HAP-1 (cell line): Measurements from ENCODE around the gene POP7.
"Not testable (repeated sequence)": the region's sequence is repeated elsewhere in the genome, so short reads cannot be mapped to it uniquely, and the experiment has no call there.

Source experiments
- DNase-seq, 2 experiments: peaks; one replicate each; pipeline ENCODE4 v3.0.0-alpha.2; 2016 to 2020; ENCODE audit warnings: low spot score in 2 of 2
- H3K27me3 ChIP-seq: fragments of 250-450 bp; sonication (Bioruptor Pico); 2 replicates; pipeline ENCODE4 v1.5.1; 2020; ENCODE audit warnings: low read depth, mild to moderate bottlenecking, moderate library complexity
- H3K36me3 ChIP-seq: fragments of 250-450 bp; sonication (Bioruptor Pico); replicated peaks from 2 replicates; pipeline ENCODE4 v1.5.1; 2020; ENCODE audit warnings: mild to moderate bottlenecking
- H3K4me1 ChIP-seq: fragments of 250-450 bp; sonication (Bioruptor Pico); 2 replicates; pipeline ENCODE4 v1.5.1; 2020; ENCODE audit warnings: mild to moderate bottlenecking
- H3K4me3 ChIP-seq: fragments of 250-450 bp; sonication (Bioruptor Pico); 2 replicates; pipeline ENCODE4 v1.5.1; 2020; ENCODE audit warnings: mild to moderate bottlenecking, moderate library complexity
- H3K9me3 ChIP-seq: fragments of 250-450 bp; sonication (Bioruptor Pico); 2 replicates; pipeline ENCODE4 v1.5.1; 2020; ENCODE audit warnings: mild to moderate bottlenecking, moderate library complexity
- in situ Hi-C: fragments of 300-500 bp; cut with MboI; formaldehyde crosslinking; loops from 3 replicates; pipeline ENCODE4 v1.14.3; 2020; ENCODE audit warnings: low sequenced_read_pairs, inconsistent platforms, mixed read lengths

POP7 gene

DNA sequence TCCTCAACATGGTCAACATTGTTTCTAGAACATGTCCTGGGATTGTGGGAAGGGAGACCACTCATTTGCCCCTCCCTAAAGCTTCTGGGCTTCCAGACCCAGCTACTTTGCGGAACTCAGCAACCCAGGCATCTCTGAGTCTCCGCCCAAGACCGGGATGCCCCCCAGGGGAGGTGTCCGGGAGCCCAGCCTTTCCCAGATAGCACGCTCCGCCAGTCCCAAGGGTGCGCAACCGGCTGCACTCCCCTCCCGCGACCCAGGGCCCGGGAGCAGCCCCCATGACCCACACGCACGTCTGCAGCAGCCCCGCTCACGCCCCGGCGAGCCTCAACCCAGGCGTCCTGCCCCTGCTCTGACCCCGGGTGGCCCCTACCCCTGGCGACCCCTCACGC, 14.4 kb downstream of the POP7 start, which contains the start of gene EPO:
TSS of gene EPO (plus strand) at position 190 of the 392 bp plus-strand sequence. CDS start 513 bp downstream, outside the sequence.
- H3K36me3 ChIP-seq, result no peaks in the 10 kb centered on the region
- H3K4me3 ChIP-seq, result no peak within 1 kb of the TSS
- H3K27me3 ChIP-seq, result peaks cover 4% of the 10 kb centered on the region; the same call in 1 of the 2 replicates
- H3K4me1 ChIP-seq, result no peaks in the 10 kb centered on the region
- H3K9me3 ChIP-seq, result no peaks in the 10 kb centered on the region; the same call in 1 of the 2 replicates
- no peak for DNase-seq
- in situ Hi-C loops, result no loop called here

DNA sequence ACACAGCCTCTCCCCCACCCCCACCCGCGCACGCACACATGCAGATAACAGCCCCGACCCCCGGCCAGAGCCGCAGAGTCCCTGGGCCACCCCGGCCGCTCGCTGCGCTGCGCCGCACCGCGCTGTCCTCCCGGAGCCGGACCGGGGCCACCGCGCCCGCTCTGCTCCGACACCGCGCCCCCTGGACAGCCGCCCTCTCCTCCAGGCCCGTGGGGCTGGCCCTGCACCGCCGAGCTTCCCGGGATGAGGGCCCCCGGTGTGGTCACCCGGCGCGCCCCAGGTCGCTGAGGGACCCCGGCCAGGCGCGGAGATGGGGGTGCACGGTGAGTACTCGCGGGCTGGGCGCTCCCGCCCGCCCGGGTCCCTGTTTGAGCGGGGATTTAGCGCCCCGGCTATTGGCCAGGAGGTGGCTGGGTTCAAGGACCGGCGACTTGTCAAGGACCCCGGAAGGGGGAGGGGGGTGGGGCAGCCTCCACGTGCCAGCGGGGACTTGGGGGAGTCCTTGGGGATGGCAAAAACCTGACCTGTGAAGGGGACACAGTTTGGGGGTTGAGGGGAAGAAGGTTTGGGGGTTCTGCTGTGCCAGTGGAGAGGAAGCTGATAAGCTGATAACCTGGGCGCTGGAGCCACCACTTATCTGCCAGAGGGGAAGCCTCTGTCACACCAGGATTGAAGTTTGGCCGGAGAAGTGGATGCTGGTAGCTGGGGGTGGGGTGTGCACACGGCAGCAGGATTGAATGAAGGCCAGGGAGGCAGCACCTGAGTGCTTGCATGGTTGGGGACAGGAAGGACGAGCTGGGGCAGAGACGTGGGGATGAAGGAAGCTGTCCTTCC, 15.0 kb downstream of the POP7 start:
- Histone ChIP-seq H3K27me3 (peaks cover 4% of the 10 kb centered on the region; the same call in 1 of the 2 replicates), H3K4me1 (peaks cover 5% of the 10 kb centered on the region; the same call in 1 of the 2 replicates), H3K9me3 (no peaks in the 10 kb centered on the region; the same call in 1 of the 2 replicates), H3K36me3 (no peaks in the 10 kb centered on the region), H3K4me3 (no peak overlapping the region)
- in situ Hi-C loops, result no loop called here
- DNase-seq, result no peak

DNA sequence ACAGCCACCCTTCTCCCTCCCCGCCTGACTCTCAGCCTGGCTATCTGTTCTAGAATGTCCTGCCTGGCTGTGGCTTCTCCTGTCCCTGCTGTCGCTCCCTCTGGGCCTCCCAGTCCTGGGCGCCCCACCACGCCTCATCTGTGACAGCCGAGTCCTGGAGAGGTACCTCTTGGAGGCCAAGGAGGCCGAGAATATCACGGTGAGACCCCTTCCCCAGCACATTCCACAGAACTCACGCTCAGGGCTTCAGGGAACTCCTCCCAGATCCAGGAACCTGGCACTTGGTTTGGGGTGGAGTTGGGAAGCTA, 15.5 kb downstream of the POP7 start:
- H3K4me3 ChIP-seq, result no peak overlapping the region
- in situ Hi-C loops, result no loop called here
- DNase-seq, result no peak

DNA sequence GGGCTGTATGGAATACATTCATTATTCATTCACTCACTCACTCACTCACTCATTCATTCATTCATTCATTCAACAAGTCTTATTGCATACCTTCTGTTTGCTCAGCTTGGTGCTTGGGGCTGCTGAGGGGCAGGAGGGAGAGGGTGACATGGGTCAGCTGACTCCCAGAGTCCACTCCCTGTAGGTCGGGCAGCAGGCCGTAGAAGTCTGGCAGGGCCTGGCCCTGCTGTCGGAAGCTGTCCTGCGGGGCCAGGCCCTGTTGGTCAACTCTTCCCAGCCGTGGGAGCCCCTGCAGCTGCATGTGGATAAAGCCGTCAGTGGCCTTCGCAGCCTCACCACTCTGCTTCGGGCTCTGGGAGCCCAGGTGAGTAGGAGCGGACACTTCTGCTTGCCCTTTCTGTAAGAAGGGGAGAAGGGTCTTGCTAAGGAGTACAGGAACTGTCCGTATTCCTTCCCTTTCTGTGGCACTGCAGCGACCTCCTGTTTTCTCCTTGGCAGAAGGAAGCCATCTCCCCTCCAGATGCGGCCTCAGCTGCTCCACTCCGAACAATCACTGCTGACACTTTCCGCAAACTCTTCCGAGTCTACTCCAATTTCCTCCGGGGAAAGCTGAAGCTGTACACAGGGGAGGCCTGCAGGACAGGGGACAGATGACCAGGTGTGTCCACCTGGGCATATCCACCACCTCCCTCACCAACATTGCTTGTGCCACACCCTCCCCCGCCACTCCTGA, 16.7 kb downstream of the POP7 start:
- no peaks in the 10 kb centered on the region; the same call in 1 of the 2 replicates for H3K9me3 ChIP-seq
- in situ Hi-C loops, result no loop called here
- no peak for DNase-seq
- H3K36me3 ChIP-seq, result no peaks in the 10 kb centered on the region
- no peak overlapping the region for H3K4me3 ChIP-seq
- peaks cover 5% of the 10 kb centered on the region; the same call in 1 of the 2 replicates for H3K4me1 ChIP-seq
- H3K27me3 ChIP-seq, result peaks cover 4% of the 10 kb centered on the region; the same call in 1 of the 2 replicates

More for the DNA sequence above, 15.5 kb downstream of the POP7 start:
- Histone ChIP-seq H3K27me3 (peaks cover 4% of the 10 kb centered on the region; the same call in 1 of the 2 replicates), H3K4me1 (peaks cover 5% of the 10 kb centered on the region; the same call in 1 of the 2 replicates), H3K9me3 (no peaks in the 10 kb centered on the region; the same call in 1 of the 2 replicates), H3K36me3 (no peaks in the 10 kb centered on the region)

DNA sequence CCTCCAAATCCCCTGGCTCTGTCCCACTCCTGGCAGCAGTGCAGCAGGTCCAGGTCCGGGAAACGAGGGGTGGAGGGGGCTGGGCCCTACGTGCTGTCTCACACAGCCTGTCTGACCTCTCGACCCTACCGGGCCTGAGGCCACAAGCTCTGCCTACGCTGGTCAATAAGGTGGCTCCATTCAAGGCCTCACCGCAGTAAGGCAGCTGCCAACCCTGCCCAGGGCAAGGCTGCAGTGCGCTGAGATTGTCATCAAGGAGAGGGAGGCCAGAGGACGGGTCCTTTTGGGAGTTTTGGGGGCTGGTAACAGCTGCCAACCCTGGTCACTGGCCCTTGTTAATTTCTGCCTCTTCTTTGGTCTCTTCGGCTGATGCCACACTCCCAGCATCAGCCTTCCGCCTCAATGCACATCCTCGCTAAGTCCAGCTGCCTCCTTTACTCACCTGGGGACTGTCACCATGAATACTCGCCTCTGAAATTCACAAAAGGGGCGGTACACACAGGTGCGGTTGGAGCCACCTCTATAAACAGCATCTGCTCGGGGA, 17.9 kb downstream of the POP7 start:
- in situ Hi-C loops, result no loop called here
- H3K9me3 ChIP-seq, result no peaks in the 10 kb centered on the region
- H3K4me3 ChIP-seq, result no peak overlapping the region
- no peak for DNase-seq
- peaks cover 4% of the 10 kb centered on the region; the same call in 1 of the 2 replicates for H3K27me3 ChIP-seq
- H3K4me1 ChIP-seq, result peaks cover 5% of the 10 kb centered on the region; the same call in 1 of the 2 replicates
- no peaks in the 10 kb centered on the region for H3K36me3 ChIP-seq

DNA sequence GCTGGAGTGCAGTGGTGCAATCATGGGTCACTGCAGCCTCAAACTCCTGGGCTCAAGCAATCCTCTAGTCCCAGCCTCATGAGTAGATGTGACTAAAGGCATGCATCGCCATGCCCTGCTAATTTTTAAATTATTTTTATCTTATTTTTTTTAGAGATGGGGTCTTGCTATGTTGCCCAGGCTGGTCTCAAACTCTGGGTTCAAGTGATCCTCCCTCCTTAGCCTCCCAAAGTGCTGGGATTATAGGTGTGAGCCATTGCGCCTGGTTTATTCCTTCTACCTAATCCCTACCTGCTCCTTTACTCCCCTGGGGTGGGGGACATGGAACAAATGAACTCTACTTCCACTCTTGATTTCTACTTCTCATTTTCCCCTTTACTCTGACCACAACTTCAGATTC, 18.4 kb downstream of the POP7 start:
- H3K27me3 ChIP-seq, H3K4me3 ChIP-seq, H3K9me3 ChIP-seq, H3K4me1 ChIP-seq, DNase-seq, H3K36me3 ChIP-seq, in situ Hi-C loops: not testable (repeated sequence)

DNA sequence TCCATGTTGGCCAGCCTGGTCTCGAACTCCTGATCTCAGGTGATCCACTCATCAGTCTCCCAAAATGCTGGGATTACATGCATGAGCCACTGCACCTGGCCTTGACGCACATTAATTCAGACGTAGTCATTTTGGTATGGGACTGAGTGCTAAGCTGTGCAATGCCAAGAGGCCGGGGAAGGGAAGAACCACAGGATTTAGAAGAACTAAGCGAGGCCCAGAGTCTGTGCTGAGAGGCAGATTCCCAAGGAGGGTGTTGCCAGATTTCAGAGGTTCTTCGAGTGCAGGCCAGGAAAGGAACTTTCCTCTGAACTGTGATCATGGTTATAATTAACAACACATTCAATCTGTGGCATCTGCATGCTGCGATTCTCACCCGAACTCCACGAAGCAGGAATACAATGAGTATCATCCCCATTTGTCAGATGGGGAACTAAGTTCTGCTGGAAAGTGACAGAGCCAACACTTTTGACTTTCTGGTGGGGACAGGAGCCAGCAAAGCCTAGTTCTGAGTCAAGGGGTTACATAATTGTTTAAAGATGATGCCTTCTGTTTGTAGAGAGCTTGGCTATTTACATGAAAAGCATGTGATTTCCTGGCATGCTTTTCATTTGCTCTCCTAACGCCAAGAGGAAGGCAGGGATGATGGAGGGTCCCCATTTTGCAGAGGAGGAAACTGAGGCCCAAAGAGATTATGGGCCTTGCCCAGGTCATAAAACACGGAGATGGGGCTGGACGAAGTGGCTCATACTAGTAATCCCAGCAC, 21.3 kb downstream of the POP7 start:
- Histone ChIP-seq H3K4me3 (no peak overlapping the region), H3K4me1 (peaks cover 5% of the 10 kb centered on the region; the same call in 1 of the 2 replicates), H3K9me3 (no peaks in the 10 kb centered on the region), H3K36me3 (no peaks in the 10 kb centered on the region), H3K27me3 (no peaks in the 10 kb centered on the region; the same call in 1 of the 2 replicates)
- in situ Hi-C loops, result no loop called here
- DNase-seq, result no peak

DNA sequence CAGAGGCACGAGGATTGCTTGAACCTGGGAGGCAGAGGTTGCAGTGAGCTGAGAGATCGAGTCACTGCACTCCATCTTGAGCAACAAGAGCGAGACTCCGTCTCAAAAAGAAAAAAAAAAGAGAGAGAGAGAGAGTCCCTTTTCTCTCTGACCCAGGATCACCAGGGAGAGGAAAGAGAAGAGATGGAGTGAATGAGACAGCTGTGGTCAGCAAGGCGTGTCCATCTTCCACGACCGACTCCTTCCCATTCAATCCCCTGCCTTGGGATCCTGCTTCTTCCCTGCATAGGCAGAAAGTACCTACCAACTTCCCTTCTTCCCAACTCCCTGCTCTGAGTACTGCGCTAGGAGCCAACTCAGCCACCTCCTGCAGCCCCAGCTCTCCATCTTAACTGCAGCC, 22.3 kb downstream of the POP7 start:
- in situ Hi-C loops, result no loop called here

DNA sequence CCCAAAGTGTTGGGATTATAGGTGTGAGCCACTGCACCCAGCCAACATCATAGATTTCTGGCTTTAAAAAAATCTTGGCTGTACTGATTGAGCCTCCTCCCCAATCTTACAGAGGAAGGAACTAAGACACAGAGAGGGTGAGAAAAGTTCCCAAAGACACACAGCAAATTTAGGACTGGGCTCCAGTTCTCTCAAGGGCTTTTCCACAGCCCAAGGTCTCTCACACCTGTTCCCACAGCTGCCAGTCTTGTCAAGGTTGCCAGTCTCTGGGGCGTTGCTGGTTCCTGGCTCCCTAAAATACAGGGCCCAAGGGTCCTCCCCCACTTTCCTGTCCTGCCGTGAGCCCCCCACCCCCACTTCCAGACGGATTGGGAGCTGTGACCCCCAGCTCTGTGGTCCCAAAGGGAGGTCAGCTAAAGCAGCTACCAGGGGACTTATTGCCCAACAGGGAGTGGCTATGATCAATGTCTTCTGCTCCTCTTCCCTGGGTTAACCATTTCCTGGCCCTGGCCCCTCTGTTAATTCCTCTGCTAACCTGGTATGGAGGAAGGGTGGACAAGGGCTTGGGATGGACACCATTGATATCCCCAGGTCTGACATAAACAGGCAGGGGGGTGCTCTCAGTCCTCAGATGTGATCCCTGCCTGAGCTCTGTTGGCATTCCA, 24.3 kb downstream of the POP7 start:
- Histone ChIP-seq H3K4me1 (peaks cover 5% of the 10 kb centered on the region; the same call in 1 of the 2 replicates), H3K36me3 (no peaks in the 10 kb centered on the region), H3K9me3 (no peaks in the 10 kb centered on the region), H3K4me3 (no peak overlapping the region), H3K27me3 (peaks cover 8% of the 10 kb centered on the region)
- in situ Hi-C loops, result no loop called here
- DNase-seq, result no peak

More for the DNA sequence above, 22.3 kb downstream of the POP7 start:
- Histone ChIP-seq H3K27me3 (peaks cover 3% of the 10 kb centered on the region), H3K4me1 (peaks cover 5% of the 10 kb centered on the region; the same call in 1 of the 2 replicates), H3K4me3 (no peak overlapping the region), H3K9me3 (no peaks in the 10 kb centered on the region), H3K36me3 (no peaks in the 10 kb centered on the region)
- DNase-seq, result no peak

DNA sequence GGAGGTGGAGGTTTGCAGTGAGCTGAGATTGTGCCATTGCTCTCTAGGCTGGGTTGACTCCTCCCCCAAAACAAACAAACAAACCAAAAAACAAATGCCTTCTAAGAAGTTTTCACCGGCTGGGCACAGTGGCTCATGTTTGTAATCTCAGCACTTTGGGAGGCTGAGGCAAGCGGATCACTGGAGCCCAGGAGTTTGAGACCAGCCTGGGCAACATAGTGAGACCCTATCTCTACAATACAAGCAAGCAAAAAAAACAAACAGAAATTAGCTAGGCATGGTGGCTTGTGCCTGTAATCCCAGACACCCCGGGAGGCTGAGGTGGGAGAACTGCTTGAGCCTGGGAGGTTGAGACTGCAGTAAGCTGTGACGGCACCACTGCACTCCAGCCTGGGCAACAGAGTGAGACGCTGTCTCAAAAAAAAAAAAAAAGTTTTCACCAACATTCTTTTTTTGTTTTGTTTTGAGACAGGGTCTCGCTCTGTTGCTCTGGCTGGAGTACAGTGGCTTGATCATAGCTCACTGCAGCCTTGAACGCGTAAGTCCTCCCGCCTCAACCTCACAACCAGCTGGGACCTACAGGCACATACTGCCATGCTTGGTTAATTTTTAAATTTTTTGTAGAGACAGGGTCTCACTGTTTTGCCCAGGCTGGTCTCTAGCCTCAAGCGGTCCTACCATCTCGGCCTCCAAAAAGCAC, 26.2 kb downstream of the POP7 start:
- no peaks in the 10 kb centered on the region for H3K36me3 ChIP-seq
- no peaks in the 10 kb centered on the region for H3K9me3 ChIP-seq
- no peaks in the 10 kb centered on the region for H3K4me1 ChIP-seq
- in situ Hi-C loops, result no loop called here
- peaks cover 8% of the 10 kb centered on the region for H3K27me3 ChIP-seq
- no peak overlapping the region for H3K4me3 ChIP-seq
- DNase-seq, result no peak

DNA sequence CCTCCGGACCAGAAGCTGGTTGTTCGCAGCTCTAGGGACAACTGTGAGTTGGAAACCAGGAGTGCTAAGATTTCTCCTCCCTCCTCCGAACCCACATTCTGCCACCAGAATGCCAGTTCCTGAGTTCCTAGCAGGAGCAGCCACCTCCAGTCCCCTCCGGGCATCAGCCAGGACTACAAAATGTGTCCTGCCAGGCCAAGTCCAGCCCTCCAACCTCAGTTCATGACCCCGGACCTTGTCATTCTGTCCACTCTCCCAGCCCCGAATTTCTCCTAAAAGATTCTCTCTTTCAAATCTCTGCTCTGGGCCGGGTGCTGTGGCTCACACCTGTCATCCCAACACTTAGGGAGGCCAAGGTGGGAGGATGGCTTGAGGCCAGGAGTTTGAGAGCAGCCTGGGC, 29.8 kb downstream of the POP7 start:
- H3K4me1 ChIP-seq, result no peaks in the 10 kb centered on the region
- no peaks in the 10 kb centered on the region for H3K36me3 ChIP-seq
- no peak overlapping the region for H3K4me3 ChIP-seq
- no peaks in the 10 kb centered on the region for H3K9me3 ChIP-seq
- DNase-seq, result no peak
- H3K27me3 ChIP-seq, result peaks cover 8% of the 10 kb centered on the region
- in situ Hi-C loops, result no loop called here

DNA sequence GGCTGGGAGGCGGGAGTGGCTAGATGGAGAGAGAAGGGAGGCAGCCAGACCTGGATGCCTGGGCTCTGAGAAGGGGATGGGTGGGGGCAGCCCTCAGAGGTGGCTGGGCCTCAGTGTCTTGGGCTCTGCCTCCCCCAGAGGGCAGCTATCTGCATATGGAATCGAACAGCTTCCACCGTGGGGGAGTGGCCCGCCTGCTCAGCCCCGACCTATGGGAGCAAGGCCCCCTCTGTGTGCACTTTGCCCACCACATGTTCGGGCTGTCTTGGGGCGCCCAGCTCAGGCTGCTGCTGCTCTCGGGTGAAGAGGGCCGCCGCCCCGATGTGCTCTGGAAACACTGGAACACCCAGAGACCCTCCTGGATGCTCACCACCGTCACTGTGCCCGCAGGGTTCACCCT, 30.8 kb downstream of the POP7 start:
- Histone ChIP-seq H3K9me3 (no peaks in the 10 kb centered on the region), H3K27me3 (peaks cover 8% of the 10 kb centered on the region), H3K4me3 (no peak overlapping the region), H3K4me1 (no peaks in the 10 kb centered on the region), H3K36me3 (no peaks in the 10 kb centered on the region)
- DNase-seq, result no peak
- in situ Hi-C loops, result no loop called here
